Measurements from ENCODE around the gene SPHK2.

GRCh38 chr19:48595171-48595570, 24.1 kb upstream of the SPHK2 start:
- TF ChIP-seq MAX (IDR thresholded peaks at IDR 0.05; ENCODE audit: low read depth) (no peak), NRF1 (IDR thresholded peaks at IDR 0.05; ENCODE audit: low read depth, low read length) (no peak), TAF1 (IDR thresholded peaks at IDR 0.05; ENCODE audit: borderline replicate concordance, low read depth, low read length) (no peak), YY1 (IDR thresholded peaks at IDR 0.05; ENCODE audit: low read depth) (no peak), CTCF (IDR thresholded peaks at IDR 0.05) (no peak), REST (IDR thresholded peaks at IDR 0.05; ENCODE audit: low read depth, low read length) (no peak), RAD21 (IDR thresholded peaks at IDR 0.05; ENCODE audit: low read length) (no peak), CHD2 (IDR thresholded peaks at IDR 0.05; ENCODE audit: low read length, partially characterized antibody) (no peak)

Measured in SK-N-SH (cell line).